Pancreas (tissue), 10 donors: ENCODE measurements around the gene LRP1B. TPM values are rescaled to one million over a fixed set of nuclear protein-coding genes. Genes with fewer than 3 reads are reported as not detected.

Experiments used
- ATAC-seq, 4 donors: fragments of 200-7000 bp; cut with Tn5 transposase; one replicate each; pipeline versions ENCODE4 v1.8.0 to v1.9.1; 2020; ENCODE audit warnings: mild to moderate bottlenecking in 4 of 4, moderate library complexity in 4 of 4
- DNase-seq, 6 donors: peaks; one replicate each; pipeline ENCODE4 v3.0.0-alpha.2; 2020
- FAIRE-seq: peaks from 2 replicates; lab custom pipeline; 2012; peaks lifted over from hg19 to GRCh38; lab: Jason Lieb, UNC
- H3K27ac ChIP-seq, 4 donors: fragments of 200-600 bp; sonication (generic); 1 replicate in 3 of 4; 2 replicates in 1 of 4; pipeline versions ENCODE4 v1.5.0 to v1.8.0; 2020
- H3K27me3 ChIP-seq, 4 donors: fragments of 200-600 bp; one replicate each; pipeline ENCODE4 v1.8.0; 2021
- H3K36me3 ChIP-seq, 3 donors: fragments of 200-600 bp; sonication (generic) in 1 of 3; one replicate each; pipeline versions ENCODE4 v1.5.0 to v1.8.0; 2020 to 2021
- H3K4me1 ChIP-seq, 3 donors: fragments of 200-600 bp; one replicate each; pipeline ENCODE4 v1.8.0; 2021
- H3K4me3 ChIP-seq, 4 donors: fragments of 200-600 bp; sonication (generic) in 2 of 4; one replicate each; pipeline versions ENCODE4 v1.5.0 to v1.8.0; 2020 to 2021
- H3K9me3 ChIP-seq, 4 donors: fragments of 200-600 bp; one replicate each; pipeline ENCODE4 v1.8.0; 2021
- WGBS, 2 donors: extraction: QIAGEN DNeasy Blood & Tissue Kit; methylation state at CpG; one replicate each; pipeline ENCODE4 v1.1.7; 2013; 5-methylcytosine and 5-hydroxymethylcytosine counted together
- intact Hi-C, 3 donors: fragments of 100-400 bp; cut with DNase I; formaldehyde crosslinking; loops; one replicate each; pipeline versions ENCODE4 v1.11.1 to v1.14.2; 2022
- polyA plus RNA-seq, 2 donors: library from polyadenylated mRNA; stranded (reverse); fragments of 200-250 nt; gene quantifications; one replicate each; pipeline ENCODE4 v1.2.3, GENCODE V29; 2013
- total RNA-seq, 6 donors: library from RNA; stranded (reverse); fragmentation: NEBNext Ultra II Directional in 4 of 6; extraction: Animal tissue kit (Norgen Biotek cat#: 25700) in 4 of 6; gene quantifications; one replicate each; pipeline versions ENCODE4 v1.2.1 to v1.2.4, GENCODE V29; 2021 to 2023
- TF ChIP-seq, protein P1 (sequence below), 4 donors: fragments of 200-600 bp; sonication (generic) in 3 of 4; IDR thresholded peaks; one replicate each; pipeline versions ENCODE4 v1.5.0 to v1.8.0; 2021; ENCODE audit warnings: antibody characterized with exemption in 4 of 4
- donor health status: healthy with polysubstance abuse.
- donor health status: DM: no; HTN: no; CAD: no; lungs with moderate emphysema.
- donor health status: DM: no; HTN: no; CAD: no.
- donor health status: control.
- donor health status: control.
- donor health status: Bipolar disorder and iron deficiency.
- donor health status: DM: yes; HTN: yes; CAD: no.
- donor health status: DM: no; HTN: no; CAD: no.
- donor health status: DM: no; HTN: no; CAD: no.
- donor health status: DM: yes; HTN: yes; CAD: no.

LRP1B gene
- total and polyA plus RNA-seq, 8 donors, result 0.06 to 0.55 (median 0.25) TPM

GRCh38 chr2:141118836-141119235 lies 1012.0 kb downstream of the LRP1B start:
- H3K4me1 ChIP-seq, result no peaks in the 10 kb centered on the region
- no peaks in the 10 kb centered on the region for H3K9me3 ChIP-seq
- H3K4me3 ChIP-seq, result no peak overlapping the region
- H3K27ac ChIP-seq, result no peak overlapping the region
- H3K27me3 ChIP-seq, result peaks cover 0 to 4% (median 0%) of the 10 kb centered on the region in 4 donors
- DNase-seq (no peak), ATAC-seq (no peak), FAIRE-seq (no peak)
- no peaks in the 10 kb centered on the region for H3K36me3 ChIP-seq
- intact Hi-C loops, result no loop called here
- 56 to 69% methylated on average over 4 of the region's 4 CpGs for WGBS, 2 donors
- TF ChIP-seq, protein P1, sequence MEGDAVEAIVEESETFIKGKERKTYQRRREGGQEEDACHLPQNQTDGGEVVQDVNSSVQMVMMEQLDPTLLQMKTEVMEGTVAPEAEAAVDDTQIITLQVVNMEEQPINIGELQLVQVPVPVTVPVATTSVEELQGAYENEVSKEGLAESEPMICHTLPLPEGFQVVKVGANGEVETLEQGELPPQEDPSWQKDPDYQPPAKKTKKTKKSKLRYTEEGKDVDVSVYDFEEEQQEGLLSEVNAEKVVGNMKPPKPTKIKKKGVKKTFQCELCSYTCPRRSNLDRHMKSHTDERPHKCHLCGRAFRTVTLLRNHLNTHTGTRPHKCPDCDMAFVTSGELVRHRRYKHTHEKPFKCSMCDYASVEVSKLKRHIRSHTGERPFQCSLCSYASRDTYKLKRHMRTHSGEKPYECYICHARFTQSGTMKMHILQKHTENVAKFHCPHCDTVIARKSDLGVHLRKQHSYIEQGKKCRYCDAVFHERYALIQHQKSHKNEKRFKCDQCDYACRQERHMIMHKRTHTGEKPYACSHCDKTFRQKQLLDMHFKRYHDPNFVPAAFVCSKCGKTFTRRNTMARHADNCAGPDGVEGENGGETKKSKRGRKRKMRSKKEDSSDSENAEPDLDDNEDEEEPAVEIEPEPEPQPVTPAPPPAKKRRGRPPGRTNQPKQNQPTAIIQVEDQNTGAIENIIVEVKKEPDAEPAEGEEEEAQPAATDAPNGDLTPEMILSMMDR (IDR thresholded peaks at IDR 0.05), result no peak

DNA sequence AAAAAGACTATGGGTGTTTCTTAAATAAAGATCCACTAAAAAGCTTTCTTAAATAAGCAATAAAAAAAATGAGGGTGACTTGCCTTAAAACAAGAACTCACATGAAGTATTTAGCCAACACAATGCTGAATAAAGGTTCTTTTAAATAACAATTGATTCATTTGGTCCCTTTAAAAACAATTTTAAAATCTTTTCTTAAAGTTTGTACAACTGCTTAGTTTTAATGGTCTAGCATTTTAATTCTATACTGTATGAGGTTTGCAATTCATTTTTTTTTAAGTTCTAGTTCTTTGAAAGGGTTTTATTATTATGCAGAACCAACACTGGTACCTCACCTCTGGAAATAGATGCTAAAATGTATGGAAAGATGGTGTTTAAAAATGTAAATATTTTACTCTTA lies 1017.5 kb downstream of the LRP1B start:
- Histone ChIP-seq H3K36me3 (no peaks in the 10 kb centered on the region), H3K27ac (no peak overlapping the region), H3K27me3 (peaks cover 0 to 4% (median 0%) of the 10 kb centered on the region in 4 donors), H3K4me3 (no peak overlapping the region), H3K4me1 (no peaks in the 10 kb centered on the region), H3K9me3 (no peaks in the 10 kb centered on the region)
- FAIRE-seq (no peak), DNase-seq (no peak), ATAC-seq (no peak)
- TF ChIP-seq, protein P1 (IDR thresholded peaks at IDR 0.05), result no peak
- intact Hi-C loops, result no loop called here

DNA sequence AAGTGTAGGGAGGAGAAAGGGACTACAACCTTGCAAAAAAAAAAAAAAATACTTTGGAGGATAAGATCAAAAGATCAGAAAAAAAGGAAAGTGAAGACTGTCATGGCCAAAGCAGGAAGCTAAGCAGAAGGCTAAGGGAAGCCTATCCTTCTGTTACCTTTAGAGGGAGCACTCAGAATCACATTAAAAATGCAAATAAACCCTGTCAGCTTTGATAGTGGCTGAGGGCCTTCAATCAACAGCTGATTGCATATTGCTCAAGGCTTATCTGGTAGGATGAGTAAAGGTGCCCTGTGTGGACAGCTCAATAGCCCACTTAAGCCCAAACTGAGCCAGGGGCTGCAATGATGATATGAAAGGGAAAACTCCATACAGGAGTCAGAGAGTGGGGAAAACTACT lies 1021.2 kb downstream of the LRP1B start:
- Histone ChIP-seq H3K4me3 (no peak overlapping the region), H3K4me1 (no peaks in the 10 kb centered on the region), H3K36me3 (no peaks in the 10 kb centered on the region), H3K9me3 (no peaks in the 10 kb centered on the region), H3K27me3 (no peaks in the 10 kb centered on the region), H3K27ac (no peak overlapping the region)
- no peak for FAIRE-seq
- TF ChIP-seq, protein P1 (IDR thresholded peaks at IDR 0.05), result no peak
- intact Hi-C loops, result no loop called here
- DNase-seq, result no peak
- no peak for ATAC-seq

GRCh38 chr2:141105763-141106162 lies 1025.1 kb downstream of the LRP1B start:
- TF ChIP-seq, protein P1 (IDR thresholded peaks at IDR 0.05), result no peak
- ATAC-seq (no peak), FAIRE-seq (no peak), DNase-seq (no peak)
- Histone ChIP-seq H3K27ac (no peak overlapping the region), H3K4me1 (no peaks in the 10 kb centered on the region), H3K9me3 (no peaks in the 10 kb centered on the region), H3K27me3 (no peaks in the 10 kb centered on the region), H3K36me3 (no peaks in the 10 kb centered on the region), H3K4me3 (no peak overlapping the region)
- intact Hi-C loops, result no loop called here

DNA sequence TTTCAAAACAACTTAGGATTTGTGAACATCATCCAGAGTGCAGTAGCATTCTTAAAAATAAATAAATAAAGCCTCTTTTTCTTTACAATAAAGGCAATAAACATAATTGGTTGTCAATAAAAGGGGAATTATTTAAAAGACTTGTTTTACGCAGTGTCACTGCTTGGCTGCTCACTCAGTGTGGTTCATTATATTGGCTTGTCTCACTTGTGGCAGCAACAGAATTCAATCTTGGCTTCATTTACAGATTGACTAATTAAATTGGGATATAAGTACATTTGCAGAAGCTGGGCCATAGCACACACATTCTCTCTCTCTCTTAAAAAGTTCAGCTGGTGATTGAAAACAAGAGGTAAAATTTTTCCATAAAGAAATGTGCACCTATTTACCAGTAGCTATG lies 1027.6 kb downstream of the LRP1B start:
- Histone ChIP-seq H3K4me1 (no peaks in the 10 kb centered on the region), H3K27me3 (no peaks in the 10 kb centered on the region), H3K27ac (no peak overlapping the region), H3K4me3 (no peak overlapping the region), H3K9me3 (no peaks in the 10 kb centered on the region), H3K36me3 (no peaks in the 10 kb centered on the region)
- DNase-seq, result no peak
- intact Hi-C loops, result no loop called here
- 62 to 95% methylated on average over 1 of the region's 1 CpG for WGBS, 2 donors
- TF ChIP-seq, protein P1 (IDR thresholded peaks at IDR 0.05), result no peak
- ATAC-seq, result no peak
- FAIRE-seq, result no peak
